A549 treated with ZK216348 at 1 μM for 4 hours (cell line): ENCODE data around the gene LRRC73. TPM values are rescaled to one million over a fixed set of nuclear protein-coding genes. Genes with fewer than 3 reads are reported as not detected.

Experiments
- total RNA-seq: library from RNA; stranded (reverse); fragments of 200-300 nt; extraction: Qiagen RNA extraction; gene quantifications from 5 replicates; pipeline ENCODE4 v1.2.3, GENCODE V29; 2022; ENCODE audit warnings: low read depth

LRRC73 gene
- total RNA-seq = 0.66 to 1.2 TPM (median 1.1 TPM) in 5 replicates

GRCh38 chr6:43509984-43510826, at the start of gene LRRC73:
LRRC73 (minus strand) TSS chr6:43510346; CDS start chr6:43509785, 561 bp downstream.

GRCh38 chr6:43516697-43517504, 6.8 kb upstream of the LRRC73 start, which contains the start of the genes POLR1C and YIPF3:
POLR1C (plus strand) TSS chr6:43517089; CDS start chr6:43517110, 21 bp downstream.
YIPF3 (minus strand) TSS chr6:43516926; CDS start chr6:43516807, 119 bp downstream.

GRCh38 chr6:43477235-43478007, 32.7 kb downstream of the LRRC73 start, which contains the start of gene TJAP1:
TJAP1 (plus strand) TSS chr6:43477570; CDS start chr6:43499002, 21,432 bp downstream.

Other genes starting within 250 kb of the LRRC73 start
- not detected in 5 replicates for gene SLC22A7, start 212.1 kb downstream of the LRRC73 start, total RNA-seq
- 0.28 to 0.64 TPM (median 0.44 TPM) in 4 of 5 replicates, not detected in the other for gene CRIP3, start 201.5 kb downstream of the LRRC73 start, total RNA-seq
- gene ZNF318, start 140.7 kb downstream of the LRRC73 start, total RNA-seq = 3.7 to 6.0 TPM (median 5.2 TPM) in 5 replicates
- 6.8 to 11.0 TPM (median 10.0 TPM) in 5 replicates for gene ABCC10, start 82.8 kb downstream of the LRRC73 start, total RNA-seq
- gene DLK2, start 54.8 kb downstream of the LRRC73 start, total RNA-seq = 3.6 to 7.8 TPM (median 7.3 TPM) in 5 replicates
- gene TJAP1, start 32.8 kb downstream of the LRRC73 start, total RNA-seq = 13.1 to 21.7 TPM (median 18.4 TPM) in 5 replicates
- 62.4 to 73.2 TPM (median 71.4 TPM) in 5 replicates for gene YIPF3, start 6.6 kb upstream of the LRRC73 start, total RNA-seq
- 44.8 to 51.0 TPM (median 48.0 TPM) in 5 replicates for gene POLR1C, start 6.7 kb upstream of the LRRC73 start, total RNA-seq
- gene XPO5, start 65.7 kb upstream of the LRRC73 start, total RNA-seq = 25.0 to 31.1 TPM (median 27.3 TPM) in 5 replicates
- gene POLH, start 65.8 kb upstream of the LRRC73 start, total RNA-seq = 8.0 to 9.6 TPM (median 9.3 TPM) in 5 replicates
- gene GTPBP2, start 118.9 kb upstream of the LRRC73 start, total RNA-seq = 16.6 to 23.2 TPM (median 21.3 TPM) in 5 replicates
- gene MAD2L1BP, start 125.5 kb upstream of the LRRC73 start, total RNA-seq = 31.7 to 39.7 TPM (median 34.6 TPM) in 5 replicates
- gene RSPH9, start 134.7 kb upstream of the LRRC73 start, total RNA-seq = 0.13 to 0.31 TPM (median 0.24 TPM) in 5 replicates
- 39.9 to 53.9 TPM (median 46.3 TPM) in 5 replicates for gene MRPS18A, start 177.4 kb upstream of the LRRC73 start, total RNA-seq